Activated CD4-positive, alpha-beta T cell treated with anti-CD3 and anti-CD28 coated beads, Interleukin-2, amount 50 U/mL, for 1 hour (primary cell): ENCODE results near the gene ECT2.
"Not testable (repeated sequence)": the region's sequence is repeated elsewhere in the genome, so short reads cannot be mapped to it uniquely, and the experiment has no call there.

ENCODE experiments used
- DNase-seq: peaks from one replicate; pipeline ENCODE4 v3.0.0-alpha.2; 2020

The ECT2 gene

DNA sequence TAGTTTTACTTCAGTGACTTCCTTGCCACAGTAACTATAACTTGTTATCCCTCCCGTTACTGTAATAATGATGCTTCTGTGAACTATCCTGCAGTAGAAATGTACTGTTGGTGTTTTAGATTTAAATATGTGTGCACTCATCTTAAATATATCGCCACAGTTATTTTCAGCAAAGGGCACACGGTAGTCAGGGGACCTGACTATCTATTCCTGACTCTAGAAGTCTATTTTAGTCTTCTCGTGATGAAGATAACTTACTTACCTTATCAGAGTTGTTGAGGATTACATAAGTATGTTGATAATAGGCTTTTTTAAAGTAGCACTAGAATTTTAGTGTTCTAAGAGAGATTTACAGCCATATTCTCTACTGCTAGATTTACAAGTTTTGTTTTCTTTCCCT is 65.3 kb downstream of the ECT2 start:
- no peak for DNase-seq

DNA sequence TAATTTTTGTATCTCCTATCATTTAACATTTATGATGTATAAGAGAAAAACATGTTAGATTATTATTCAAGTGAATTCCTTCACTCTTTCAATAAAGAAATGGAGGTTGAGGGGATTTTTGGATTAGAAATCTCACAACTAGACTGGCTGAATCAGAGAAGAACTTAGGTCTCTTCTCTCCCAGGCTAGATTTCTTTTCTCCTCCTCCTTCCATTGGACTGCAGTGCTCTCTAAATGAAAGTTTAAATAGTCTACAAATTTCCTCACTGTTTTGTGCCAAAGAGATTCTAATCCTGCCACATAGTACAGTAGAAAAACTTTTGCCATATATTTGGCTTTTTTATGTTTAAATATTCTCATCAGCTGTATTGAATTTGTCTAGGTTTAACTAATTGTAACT is 65.8 kb downstream of the ECT2 start:
- no peak for DNase-seq

DNA sequence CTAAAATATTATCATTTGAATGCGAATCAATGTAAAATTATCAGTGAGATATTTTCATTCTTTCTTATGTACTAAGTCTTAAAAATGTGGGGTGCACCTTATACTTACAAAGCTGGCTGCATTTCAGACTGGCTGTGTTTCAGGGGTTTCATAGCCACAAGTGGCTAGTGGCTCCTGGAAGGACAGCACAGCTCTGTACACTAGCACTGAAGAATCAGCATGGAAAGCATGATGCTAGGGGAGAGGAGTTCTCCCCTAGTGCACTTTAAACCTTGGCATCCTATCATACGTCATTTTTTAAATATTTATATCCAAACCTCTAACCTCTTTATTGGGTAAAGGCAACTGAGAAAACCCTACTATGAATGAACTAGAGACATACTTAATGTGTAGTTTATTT is 66.4 kb downstream of the ECT2 start:
- DNase-seq, result no peak

DNA sequence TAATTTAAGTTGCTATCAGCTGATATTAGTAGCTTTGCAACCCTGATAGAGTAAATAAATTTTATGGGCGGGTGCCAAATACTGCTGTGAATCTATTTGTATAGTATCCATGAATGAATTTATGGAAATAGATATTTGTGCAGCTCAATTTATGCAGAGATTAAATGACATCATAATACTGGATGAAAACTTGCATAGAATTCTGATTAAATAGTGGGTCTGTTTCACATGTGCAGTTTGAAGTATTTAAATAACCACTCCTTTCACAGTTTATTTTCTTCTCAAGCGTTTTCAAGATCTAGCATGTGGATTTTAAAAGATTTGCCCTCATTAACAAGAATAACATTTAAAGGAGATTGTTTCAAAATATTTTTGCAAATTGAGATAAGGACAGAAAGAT is 70.0 kb downstream of the ECT2 start:
- DNase-seq, result no peak

DNA sequence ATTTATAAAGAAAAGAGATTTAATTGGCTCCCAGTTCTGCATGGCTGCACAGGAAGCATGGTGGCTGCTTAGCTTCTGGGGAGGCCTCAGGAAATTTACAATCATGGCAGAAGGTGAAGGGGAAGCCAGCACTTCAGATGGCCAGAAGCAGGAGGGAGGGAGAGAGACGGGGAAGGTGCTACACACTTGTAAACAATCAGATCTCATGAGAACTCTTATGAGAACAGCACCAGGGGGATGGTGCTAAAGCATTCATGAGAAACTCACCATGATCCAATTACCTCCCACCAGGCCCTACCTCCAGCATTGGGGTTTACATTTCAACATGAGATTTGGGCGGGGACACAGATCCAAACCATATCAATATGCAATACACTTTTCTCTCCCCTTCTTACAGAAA is 73.7 kb downstream of the ECT2 start:
- DNase-seq, result no peak

DNA sequence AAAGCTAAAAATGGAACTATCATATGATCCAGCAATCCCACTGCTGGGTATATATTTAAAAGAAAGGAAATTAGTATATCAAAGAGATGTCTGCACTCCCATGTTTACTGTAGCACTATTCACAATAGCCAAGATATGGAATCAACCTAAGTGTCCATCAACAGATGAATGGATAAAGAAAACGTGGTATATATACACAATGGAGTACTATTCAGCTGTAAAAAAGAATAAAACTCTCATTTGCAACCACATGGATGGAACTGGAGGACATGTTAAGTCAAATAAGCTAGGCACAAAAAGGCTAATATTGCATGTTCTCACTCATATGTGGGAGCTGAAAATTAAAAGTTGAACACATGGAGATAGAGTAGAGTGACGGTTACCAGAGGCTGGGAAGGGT is 76.7 kb downstream of the ECT2 start:
- DNase-seq, result not testable (repeated sequence)

DNA sequence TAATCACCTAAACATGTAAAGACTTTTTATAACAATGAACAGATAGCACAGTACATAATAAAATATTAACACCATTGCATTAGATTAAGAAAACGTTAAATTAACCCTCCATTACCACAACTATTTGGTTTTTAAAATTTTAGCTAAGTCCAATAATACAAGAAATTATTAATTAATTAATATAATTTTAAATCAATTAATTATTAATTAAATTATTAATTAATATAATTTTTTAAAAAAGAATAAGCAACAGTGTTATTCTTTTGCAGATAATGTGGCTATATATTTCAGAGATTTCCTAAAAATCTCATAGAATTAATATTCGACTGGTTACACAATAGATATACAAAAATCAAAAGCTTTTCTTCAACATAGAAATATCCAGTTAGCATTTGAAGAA is 82.5 kb downstream of the ECT2 start:
- DNase-seq, result no peak

DNA sequence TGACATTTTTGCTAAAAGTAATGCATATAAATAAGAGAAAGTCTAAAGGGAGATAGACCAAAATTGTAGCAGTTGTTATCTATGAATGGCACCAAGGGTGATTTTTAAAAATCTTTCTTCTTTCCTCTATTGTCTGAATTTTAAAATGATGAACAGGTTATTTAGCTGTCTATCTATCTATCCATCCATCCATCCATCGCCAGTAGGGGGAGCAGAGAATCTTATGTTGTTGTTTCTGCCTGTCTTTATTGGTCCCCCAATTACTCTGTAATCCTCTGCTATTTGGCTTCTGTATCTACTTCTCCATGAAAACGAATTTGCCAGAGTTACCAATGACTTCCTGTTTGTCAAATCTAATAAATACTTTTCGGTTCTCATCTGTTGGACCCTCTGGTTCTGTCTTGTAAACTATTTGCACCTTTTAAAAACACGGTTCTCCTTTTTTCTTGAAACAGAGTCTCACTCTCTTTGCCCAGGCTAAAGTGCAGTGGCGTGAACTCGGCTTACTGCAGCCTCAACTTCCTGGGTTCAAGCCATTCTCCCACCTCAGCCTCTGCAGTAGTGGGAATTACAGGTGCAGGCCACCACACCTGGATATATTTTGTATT is 86.0 kb downstream of the ECT2 start:
- no peak for DNase-seq

DNA sequence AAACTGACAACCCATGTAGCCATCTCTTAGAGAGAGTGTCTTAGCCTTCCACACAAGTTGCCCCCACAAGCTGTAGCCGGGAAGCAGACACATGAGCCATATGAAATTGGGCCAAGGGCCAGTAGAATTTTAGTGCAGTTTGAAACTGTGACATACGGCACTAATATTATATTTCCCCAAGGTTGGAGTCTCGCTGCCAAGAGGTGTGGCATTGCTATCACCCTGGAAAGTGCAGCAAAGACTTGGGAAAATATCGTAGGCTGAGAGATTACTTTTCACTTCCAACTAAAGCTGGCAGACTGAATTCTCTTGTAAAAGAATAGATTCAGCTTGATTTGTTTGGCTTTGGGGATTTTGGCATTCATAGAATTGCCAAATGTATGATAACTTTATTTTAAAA is 89.2 kb downstream of the ECT2 start:
- no peak for DNase-seq

DNA sequence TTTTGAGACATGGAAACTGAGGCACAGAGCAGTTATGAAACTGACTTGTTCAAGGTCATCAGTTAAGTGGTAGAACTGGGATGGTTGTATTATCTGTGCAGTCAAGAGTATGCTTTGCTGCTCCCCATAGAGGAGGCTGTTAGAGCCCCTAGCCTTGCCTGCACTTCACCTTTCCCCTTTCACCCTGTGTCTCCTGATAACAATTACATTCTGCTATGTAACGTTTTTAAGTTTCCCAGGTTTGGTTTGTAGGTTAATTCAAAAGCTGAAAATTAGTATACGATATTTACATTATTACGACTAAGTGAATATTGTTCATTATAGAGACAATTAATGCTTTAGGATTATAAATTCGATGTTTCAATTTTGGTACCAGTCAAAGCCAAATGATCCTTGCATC is 89.9 kb downstream of the ECT2 start:
- DNase-seq, result no peak

DNA sequence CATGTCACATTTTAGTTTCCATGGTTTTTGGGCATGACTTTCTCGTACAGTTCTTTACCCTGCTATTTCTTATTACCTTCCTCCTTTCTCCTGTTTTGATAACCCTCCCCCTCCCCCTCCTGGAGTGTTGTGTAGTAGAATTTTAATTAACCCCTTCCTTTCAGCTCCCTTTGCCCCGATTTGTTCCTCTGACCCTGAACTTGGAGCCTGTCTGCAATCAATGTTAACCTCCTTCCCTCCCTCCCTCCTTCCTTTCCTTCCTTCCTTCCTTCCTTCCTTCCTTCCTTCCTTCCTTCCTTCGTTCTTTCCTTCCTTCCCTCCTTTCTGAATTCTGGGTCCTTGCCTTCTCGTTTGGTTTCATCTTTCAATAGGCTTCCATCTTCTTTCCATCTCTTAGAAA is 90.4 kb downstream of the ECT2 start:
- no peak for DNase-seq

DNA sequence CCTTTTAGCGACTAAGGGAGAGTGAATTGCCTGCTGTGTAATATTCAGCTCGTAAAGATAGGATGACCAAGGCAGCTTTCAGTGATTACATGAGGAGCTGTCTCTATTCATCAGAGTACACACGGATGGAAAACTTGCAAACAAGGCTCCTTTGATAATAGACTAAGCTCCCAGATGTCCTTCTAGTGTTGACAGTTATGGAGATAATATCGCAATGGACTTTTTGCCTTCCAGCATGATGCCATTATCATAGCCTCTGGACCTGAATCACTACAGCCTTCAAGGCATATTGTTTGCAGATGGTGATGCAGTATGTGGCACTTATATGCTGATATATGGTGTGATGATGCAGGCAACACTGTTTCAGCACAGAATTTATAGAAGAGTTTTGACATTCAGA is 93.9 kb downstream of the ECT2 start:
- no peak for DNase-seq

DNA sequence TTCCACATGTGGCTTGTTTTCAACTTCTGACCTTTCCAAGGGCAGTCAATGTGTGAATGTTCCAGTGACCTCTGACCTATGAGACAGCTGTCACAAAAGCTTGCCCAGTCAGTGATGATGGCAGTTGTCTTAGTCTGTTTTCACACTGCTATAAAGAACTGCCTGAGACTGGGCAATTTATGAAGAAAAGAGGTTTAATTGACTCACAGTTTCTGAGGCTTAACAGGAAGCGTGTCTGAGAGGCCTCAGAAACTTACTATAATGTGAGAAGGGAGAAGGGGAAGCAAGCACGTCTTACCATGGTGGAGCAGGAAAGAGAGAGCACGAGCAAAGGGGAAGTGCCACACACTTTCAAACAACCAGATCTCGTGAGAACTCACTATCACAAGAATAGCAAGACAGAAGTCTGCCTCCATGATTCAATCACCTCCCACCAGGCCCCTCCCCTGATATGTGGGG is 95.6 kb downstream of the ECT2 start:
- no peak for DNase-seq

DNA sequence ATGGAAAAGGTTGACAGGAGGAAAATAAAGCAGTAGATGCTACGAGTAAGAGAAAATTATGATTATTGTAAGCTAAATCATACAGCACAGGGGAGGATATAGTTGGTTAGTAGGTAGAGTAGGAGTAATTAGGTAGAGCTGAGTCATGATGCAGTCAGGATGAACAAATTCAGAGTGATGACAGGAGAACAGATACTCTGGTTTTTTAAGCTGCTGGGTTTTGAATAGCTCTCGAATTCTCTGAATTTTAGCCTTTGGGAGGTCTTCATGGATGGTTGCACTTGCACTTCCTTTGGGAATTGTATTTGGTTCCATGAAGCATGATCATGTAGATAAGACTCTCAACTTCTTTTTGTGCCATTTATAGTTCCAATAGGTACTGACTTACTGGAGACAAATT is 96.2 kb downstream of the ECT2 start:
- DNase-seq, result no peak

DNA sequence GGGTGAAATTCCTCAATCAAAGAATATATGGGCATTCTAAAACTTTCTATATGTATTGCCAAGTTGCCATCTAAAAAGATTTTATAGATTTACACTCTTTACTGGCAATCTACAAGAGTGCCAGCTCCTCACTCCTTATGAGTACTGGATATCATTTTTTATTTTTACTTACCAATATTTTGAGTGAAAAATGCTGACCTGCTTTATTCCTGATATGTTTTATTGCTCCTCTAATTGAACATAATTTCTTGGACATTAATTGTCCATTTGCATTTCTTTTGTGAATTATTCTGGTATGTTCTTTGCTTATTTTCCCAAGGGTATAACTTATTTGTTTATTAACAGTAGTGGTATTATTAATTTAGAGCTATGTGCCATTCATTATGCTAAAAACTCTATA is 96.8 kb downstream of the ECT2 start:
- DNase-seq, result no peak

DNA sequence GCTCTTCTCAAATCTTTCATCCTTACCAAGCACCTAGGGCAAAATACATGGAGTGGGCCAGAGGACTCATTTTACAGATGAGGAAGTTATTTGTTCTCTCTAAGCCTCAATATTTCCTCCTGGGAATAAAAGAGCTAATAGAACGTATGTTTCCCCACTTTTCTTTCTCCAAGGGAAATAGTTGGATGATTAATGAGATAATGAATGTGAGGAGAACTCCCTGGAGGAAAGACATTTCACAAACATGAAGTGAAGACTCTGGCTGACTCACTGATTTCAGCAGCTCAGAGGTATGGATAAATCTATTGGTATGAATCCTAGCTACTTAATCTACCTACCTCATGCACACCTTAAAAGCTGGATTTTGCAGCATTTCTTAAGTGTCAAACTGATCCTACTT is 98.4 kb downstream of the ECT2 start:
- no peak for DNase-seq

DNA sequence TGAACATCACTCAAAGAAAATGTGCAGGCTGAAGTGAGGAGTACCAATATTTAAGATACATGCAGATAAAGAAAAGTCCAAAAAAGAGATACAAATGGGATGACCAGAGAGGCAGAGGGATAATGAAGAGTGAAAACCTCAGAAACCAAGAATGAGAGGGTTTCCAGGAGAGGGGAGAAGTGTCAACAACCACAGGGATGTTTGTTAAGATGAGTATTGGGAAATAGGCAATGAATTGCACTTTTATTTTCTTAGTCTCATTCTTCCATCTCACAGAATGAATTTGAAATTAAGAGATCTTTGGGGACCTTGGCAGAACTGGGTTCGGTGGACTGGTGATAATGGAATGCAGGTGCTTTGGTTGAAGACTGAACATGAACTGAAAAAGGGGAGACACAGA is 102.5 kb downstream of the ECT2 start:
- no peak for DNase-seq

DNA sequence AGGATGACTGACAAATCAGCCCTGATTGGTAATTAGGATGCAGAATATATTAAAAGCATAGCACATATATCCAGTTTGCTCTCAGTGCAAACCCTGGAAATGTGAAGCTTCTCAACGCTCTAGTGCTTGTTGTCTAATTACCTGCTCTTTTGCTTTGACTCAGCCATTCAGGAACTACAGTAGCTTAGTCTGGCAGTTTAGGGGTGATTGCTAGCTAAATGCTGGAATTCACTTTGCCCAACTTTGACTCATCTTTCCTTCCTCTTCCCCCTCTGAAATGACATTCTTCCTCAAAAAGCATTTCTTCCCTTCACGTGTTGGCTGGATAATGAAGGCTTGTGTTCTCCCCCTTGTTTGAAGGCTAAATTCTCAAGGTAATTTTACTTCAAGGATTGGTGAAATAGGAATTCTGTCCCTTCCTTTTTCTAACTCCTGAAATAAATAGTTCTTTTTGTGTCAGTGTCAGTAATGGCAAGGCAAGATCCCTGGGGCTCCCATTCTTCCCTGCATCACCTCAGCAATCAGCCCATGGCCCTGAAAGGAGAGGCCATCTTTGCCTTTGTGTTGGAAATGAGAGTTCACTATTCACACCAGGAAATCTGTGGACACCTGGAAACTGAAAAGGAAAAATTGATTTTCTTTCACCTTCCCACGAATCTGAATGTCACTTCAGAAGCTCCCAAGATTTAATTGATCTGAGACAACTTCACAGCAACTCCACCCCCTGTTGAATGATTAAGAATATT is 103.6 kb downstream of the ECT2 start:
- DNase-seq, result no peak

DNA sequence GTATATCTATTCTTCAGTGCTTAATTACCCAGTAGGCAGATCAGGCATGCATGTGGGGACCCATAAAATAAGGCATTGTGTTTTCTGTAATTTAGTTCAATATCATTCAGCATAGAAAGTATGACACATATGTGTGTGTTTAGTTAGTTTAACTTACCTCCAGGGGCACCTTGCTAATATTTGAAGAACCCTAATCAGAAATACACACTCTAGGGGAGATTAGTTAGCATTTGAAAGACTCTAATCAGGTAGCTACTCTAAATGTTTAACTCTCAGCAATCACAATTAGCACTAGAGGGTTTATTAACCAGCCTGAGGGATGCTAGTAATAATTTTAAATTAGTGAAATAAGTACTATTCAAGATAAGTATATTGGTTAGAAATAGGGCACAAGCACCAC is 104.5 kb downstream of the ECT2 start:
- DNase-seq, result no peak

DNA sequence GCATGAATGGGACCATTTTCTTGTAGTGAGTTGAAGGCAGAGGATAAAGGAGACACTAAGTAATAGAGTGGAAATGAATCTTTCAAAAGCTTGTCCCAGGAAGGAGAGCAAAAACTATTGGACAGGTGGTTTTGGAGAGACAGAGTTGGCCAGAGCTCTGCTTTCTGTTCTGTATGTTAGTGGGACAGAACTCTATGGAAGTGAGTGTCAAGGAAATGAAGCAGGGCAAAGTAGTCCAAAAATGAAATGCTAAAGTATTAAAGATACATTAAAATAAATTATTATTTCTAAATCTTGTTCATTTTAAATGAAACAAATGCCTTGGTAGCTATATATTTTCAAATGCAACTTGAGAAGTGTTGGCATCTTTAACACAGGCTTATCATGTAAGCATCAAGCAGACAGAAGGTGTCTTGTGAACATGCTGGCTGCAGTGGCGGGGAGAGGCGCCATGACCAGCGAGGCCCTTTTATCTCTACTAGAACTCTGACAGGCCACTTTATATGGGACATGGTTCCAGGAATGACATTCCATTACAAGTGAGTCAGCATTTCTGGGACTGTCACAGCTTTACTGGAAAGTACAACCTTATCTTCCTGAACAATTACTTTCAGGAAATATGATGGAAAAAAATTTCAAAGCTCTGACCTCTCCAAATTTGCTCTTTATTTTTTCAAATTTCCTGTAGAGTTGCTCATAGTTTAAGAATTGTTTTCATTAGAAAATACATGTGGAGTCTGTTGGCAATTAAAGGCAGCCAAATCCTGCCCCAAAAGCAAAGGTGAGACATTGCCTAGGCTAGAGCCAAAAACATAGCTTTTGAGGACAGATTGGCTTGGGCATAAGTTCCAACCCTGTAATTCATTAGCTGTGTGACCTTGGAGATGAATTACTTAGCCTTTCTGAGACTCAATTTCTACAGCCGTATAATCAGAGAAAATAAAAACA is 106.5 kb downstream of the ECT2 start:
- DNase-seq, result no peak

DNA sequence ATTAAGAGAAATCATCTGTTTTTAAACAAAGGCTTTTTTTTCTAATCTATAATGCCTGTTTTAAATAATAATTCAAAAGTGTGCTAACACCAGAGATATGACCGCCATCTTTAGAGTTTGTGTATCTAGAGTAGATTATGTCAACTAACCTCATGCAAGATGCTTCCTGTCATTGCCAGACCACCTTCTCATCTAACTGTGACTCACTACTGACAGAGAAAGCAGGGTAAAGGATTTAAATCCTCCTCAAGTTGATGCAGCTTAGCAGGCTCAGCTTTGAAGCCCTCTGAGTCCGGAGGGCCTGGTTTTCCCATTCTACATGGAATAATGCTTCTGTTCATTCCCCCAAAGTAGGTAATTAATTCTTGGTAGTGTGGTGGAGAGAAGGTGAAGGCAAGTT is 108.5 kb downstream of the ECT2 start:
- DNase-seq, result no peak

DNA sequence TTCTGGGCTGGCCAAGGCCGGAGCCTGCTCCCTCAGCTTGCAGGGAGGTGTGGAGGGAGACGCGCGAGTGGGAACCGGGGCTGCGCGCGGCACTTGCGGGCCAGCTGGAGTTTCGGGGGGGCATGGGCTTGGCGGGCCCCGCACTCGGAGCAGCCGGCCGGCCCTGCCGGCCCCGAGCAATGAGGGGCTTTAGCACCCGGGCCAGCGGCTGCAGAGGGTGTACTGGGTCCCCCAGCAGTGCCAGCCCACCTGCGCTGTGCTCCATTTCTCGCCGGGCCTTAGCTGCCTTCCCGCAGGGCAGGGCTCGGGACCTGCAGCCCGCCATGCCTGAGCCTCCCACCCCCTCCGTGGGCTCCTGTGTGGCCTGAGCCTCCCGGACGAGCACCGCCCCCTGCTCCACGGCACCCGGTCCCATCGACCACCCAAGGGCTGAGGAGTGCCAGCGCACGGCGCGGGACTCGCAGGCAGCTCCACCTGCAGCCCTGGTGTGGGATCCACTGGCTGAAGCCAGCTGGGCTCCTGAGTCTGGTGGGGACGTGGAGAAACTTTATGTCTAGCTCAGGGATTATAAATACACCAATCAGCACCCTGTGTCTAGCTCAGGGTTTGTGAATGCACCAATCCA is 116.3 kb downstream of the ECT2 start:
- not testable (repeated sequence) for DNase-seq

DNA sequence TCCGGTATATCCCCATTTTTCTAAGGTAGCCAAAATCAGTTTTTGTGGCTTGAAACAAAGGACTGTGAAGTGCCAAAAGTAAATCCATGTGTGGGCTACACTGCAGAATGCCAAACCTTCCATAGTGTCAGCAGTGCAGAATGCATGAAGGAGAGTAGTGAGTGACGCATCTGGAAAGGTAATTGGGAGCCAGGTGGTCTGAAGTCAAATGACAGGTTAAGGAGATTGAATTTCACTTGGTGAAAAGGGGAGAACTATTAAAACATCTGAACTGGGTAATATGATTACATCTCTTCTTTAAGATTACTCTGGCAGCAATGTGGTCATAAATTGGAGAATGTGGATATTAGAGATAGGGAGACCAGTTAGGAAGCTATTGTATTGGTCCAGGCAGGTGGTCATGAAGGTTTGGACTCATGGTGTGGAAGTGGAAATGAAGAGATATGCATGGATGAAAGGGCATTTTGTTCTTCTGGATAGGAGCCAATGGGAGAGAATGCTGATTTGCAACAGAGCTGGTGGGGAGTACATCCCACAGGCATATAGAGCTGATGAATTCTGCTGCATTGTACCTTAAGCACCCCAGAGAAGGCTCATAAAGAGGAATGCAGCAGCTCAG is 118.2 kb downstream of the ECT2 start:
- DNase-seq, result no peak
